Measurements from ENCODE around the gene DYNLL1.

DNA sequence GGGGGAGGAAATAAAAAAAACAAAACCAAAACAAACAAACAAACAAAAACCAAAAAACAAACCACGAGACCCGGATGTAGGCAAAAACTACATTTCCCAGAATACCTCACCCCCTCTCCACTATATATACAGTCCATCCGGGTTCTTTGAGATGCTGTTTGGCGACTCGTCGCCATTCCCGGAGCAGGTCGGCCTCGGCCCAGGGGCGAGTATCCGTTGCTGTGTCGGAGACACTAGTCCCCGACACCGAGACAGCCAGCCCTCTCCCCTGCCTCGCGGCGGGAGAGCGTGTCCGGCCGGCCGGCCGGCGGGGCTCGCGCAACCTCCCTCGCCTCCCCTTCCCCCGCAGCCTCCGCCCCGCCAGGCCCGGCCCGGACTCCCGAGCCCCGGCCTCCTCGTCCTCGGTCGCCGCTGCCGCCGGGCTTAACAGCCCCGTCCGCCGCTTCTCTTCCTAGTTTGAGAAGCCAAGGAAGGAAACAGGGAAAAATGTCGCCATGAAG is 38.3 kb downstream of the DYNLL1 start, which contains the start of gene RNF10:
- TF ChIP-seq, protein P1, sequence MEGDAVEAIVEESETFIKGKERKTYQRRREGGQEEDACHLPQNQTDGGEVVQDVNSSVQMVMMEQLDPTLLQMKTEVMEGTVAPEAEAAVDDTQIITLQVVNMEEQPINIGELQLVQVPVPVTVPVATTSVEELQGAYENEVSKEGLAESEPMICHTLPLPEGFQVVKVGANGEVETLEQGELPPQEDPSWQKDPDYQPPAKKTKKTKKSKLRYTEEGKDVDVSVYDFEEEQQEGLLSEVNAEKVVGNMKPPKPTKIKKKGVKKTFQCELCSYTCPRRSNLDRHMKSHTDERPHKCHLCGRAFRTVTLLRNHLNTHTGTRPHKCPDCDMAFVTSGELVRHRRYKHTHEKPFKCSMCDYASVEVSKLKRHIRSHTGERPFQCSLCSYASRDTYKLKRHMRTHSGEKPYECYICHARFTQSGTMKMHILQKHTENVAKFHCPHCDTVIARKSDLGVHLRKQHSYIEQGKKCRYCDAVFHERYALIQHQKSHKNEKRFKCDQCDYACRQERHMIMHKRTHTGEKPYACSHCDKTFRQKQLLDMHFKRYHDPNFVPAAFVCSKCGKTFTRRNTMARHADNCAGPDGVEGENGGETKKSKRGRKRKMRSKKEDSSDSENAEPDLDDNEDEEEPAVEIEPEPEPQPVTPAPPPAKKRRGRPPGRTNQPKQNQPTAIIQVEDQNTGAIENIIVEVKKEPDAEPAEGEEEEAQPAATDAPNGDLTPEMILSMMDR (IDR thresholded peaks at IDR 0.05; ENCODE audit: low read length), result no peak
- no peak for TF ChIP-seq EZH2 (optimal IDR thresholded peaks at IDR 0.05; ENCODE audit: low read depth, low read length)
- no peak for TF ChIP-seq EZH2phosphoT487 (IDR thresholded peaks at IDR 0.05; ENCODE audit: low read length)

Data from MM.1S (cell line).